ENCODE data around the gene NELFB.

Gene NELFB

DNA sequence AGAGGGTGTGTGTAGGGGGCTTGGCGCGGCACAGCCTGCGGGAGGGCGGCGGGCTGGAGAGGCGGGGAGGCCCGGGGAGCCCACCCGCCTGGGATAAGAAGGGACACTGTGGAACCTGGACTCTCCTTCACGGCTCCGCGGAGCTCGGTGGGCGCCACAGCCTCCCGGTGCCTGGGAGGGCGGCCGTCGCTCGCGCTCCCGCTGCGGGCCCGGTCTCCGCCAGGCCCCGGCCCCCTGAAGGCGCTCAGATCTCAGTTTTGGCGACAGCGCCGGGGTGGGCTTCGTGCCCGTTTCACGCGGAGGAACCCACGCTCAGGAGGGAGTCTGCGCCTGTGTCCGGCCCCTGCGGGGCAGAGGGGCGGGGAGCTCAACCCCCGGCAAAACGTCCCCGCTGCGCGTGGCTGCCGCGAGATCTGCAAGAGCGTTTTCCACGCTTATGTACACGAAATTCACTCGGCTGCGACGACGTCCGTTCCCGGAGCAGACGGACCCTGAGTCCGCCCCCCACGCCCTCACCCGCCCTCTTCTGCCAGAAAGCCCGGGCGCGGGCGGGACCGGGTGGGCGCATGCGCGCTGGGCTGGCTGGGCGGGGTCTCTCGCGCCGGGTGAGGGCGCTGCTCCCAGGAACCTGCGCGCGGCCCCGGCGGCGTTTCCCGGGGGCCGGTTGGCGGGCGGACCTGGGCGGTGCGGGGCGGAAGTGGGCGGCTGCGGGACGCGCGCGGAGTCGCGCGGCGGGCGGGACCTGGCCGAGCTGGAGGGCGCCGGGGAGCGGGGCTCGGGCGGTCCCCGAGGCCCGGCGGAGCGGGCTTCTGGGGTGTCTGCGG, at the start of gene NELFB:
NELFB (plus strand) TSS at position 704 of the 824 bp plus-strand sequence.
- peak; percentile 85 for DNase-seq

- no peak for DNase-seq
Measured at GRCh38 chr9:137206602-137207001, 48.5 kb upstream of the NELFB start.

DNA sequence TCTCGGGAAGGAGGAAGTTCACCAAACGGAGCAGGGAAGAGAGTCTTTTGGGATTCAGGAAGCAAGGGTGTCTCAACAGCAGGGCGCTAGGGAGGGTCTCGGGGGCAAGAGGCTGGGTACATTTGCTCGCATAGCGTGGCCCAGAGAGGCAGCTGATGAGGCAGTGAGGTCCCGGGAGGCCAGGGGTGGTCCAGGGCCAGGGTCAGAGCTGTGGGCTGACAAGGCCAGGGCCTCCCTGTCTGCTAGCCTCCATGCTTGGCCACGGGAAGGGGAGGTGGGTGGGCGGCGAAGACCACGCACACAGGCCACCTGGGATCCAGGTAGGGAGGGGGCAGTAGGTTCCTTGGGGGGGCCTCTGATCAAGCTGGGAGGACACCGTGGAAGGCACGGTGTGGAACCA, 43.6 kb upstream of the NELFB start:
- DNase-seq = no peak

DNA sequence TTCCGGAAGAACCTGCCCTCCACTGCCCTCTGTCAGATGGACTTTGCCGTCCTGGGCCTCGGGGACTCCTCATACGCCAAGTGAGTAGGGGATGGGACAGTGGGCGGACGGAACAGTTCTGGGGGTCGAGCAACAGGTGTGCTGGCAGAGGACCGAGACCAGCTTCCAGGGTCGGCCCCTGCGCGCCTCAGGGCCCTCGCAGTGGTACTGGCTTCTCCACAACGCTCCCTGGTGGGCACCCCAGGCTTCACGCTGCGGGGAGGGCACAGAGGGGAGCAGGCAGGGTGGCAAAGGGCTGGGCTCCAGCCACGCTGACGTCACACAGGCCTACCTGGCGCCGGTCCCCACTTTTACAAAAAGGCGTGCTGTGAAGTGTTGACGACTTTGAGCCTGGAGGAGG, 42.6 kb upstream of the NELFB start:
- DNase-seq = no peak

DNA sequence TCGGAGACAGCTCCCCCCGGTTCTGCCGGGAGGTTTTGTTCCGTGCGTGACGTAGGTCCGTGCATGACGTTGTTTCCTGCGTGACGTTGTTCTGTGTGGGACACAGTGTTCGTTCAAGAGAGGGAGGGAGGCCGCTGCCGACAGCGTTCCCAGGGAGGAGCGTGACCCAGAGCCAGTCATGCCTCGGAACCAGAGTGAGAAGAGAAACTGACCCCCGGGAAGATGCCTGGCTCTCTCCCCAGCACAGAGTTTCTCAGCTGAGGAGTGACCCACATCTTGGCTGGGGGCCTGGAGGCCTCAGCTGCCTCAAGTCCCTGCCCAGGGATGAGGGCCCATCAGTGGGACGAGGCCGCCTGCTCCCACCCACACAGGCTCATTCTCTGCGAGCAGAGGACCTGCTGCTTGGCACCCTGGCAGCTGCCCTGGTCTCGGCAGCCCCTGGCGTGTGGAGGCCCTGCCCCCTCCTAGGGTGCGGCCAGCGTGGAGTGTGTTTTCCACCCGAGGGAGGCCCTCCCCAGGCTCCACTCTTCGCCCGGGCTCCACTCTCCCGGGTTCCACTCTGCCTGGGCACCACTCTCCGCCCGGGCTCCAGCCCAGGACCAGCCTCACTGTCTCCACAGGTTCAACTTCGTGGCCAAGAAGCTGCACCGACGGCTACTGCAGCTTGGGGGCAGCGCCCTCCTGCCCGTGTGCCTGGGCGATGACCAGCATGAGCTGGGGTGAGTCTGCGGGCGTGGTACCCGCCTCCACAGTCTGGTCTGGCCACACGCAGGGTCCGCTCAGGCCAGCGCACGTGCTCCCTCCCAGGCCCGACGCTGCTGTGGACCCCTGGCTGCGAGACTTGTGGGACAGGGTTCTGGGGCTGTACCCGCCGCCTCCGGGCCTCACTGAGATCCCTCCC, 41.7 kb upstream of the NELFB start:
- DNase-seq = no peak

- no peak for DNase-seq
Measured at GRCh38 chr9:137214620-137215019, 40.5 kb upstream of the NELFB start.

DNA sequence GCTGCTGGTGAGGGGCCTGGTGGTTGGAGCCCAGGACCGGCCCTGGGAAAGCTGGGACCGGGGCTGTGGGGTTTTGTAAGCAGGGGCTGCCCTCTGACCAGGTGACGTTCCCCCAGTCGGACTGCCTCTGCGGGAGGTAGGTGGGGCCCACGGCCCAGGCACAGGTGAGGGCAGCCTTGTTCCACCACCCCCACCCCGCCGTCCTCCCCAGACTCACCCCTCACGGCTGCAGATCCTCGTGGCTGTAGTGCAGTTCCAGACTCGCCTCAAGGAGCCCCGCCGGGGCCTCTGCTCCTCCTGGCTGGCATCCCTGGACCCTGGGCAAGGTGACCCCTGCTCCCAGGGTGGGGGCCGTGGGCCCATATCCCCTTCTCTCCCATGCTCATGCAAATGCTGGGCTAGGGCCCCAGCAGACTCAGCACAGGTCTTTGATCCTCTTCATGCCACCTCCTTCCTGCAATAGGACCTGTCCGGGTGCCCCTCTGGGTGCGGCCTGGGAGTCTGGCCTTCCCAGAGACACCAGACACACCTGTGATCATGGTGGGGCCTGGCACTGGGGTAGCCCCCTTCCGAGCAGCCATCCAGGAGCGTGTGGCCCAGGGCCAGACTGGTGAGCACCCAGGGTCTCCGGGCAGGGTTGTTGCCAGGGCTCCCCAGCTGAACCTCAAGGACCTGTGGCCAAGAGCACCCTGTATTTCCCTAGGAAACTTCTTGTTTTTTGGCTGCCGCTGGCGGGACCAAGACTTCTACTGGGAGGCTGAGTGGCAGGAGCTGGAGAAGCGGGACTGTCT, 39.7 kb upstream of the NELFB start:
- DNase-seq = no peak

DNA sequence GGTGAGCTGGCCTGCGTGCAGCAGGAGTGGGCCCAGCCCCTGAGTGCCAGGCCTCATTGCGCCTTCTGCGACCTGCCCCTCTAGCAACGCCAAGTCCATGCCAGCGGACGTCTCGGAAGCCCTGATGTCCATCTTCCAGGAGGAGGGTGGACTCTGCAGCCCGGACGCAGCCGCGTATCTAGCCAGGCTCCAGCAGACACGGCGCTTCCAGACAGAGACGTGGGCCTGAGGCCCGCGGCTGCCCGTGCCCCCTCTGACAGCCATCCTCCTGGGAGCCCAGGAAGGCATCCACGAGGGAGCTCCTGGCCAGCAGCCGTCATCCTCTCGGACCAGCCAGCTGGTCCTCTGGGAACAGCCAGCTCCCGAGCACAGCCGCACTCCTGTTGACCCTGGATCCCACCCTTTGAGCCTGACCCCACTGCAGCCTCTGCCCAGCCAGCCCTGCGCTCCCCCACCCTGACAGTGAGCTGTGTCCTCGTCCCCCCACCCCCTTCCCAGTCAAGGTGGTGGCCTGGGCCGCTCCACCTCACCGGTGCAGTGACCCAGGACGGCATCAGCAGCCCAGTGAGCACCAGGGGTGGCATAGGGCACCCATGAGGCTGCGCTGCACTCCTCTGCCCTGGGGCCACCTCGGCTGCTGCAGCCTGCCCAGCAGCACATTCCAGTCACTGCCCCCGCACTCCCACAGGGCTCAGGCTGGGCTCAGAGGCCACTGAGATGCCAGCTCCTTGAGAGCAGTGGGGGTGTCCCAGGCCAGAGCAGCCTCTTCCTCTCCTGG, 38.8 kb upstream of the NELFB start:
- no peak for DNase-seq

- DNase-seq = no peak
Measured at GRCh38 chr9:137217276-137218211, 37.6 kb upstream of the NELFB start.

DNA sequence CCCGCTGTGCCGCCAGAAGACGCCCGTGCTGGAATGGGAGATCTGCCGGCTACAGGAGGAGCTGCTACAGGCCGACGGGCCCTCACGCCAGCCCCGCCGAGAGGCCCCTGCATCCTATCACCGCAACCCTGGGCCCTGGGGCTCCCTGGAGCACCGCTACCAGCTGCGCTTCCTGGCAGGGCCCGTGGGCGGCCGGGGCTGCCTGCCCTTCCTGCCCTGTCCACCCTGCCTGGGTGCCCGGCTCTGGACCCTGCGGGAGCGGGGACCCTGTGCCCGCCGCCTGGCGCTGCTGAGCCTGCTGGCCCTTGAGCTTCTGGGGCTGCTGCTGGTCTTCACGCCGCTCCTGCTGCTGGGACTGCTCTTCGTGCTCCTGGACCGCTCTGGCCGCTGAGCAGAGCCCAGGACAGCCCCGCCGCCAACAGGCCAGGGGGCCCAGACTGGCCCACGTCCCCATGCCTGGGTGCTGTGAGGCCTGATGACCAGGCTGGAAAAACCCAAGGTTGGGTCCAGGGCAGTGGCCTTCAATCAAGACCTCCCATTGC, 36.8 kb upstream of the NELFB start:
- no peak for DNase-seq

- DNase-seq = no peak
Measured at GRCh38 chr9:137218754-137219271, 36.3 kb upstream of the NELFB start.

DNA sequence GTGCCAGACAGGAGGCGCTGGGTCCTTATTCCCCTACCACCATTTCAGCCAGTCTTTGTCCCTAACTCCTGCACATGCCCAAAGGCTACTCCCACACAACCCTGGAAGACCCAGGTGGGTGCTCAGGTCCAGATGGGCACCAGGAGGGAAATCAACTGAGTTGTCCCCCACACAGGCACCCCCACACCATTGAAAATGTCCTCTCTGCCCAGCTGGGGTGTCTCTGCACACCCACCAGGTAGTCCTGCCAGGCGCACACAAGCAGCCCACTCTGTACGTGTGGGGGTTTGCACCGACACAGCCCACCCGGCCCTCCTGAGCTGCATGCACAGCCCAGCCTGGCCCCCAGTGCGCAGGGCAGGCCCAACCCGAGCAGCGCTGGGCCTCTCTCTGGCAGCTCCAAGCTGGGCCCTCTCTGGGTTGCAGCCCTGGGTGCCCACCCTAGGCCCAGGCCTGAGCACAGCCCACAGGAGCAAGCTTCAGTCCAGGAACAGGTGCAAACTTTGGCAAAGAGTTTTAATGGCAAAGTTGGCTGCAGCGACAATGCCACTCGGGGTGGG, 35.3 kb upstream of the NELFB start:
- DNase-seq = no peak

GRCh38 chr9:137220317-137221094, 34.6 kb upstream of the NELFB start:
- DNase-seq = no peak

- no peak for DNase-seq
Measured at GRCh38 chr9:137221095-137221505, 34.0 kb upstream of the NELFB start.

DNA sequence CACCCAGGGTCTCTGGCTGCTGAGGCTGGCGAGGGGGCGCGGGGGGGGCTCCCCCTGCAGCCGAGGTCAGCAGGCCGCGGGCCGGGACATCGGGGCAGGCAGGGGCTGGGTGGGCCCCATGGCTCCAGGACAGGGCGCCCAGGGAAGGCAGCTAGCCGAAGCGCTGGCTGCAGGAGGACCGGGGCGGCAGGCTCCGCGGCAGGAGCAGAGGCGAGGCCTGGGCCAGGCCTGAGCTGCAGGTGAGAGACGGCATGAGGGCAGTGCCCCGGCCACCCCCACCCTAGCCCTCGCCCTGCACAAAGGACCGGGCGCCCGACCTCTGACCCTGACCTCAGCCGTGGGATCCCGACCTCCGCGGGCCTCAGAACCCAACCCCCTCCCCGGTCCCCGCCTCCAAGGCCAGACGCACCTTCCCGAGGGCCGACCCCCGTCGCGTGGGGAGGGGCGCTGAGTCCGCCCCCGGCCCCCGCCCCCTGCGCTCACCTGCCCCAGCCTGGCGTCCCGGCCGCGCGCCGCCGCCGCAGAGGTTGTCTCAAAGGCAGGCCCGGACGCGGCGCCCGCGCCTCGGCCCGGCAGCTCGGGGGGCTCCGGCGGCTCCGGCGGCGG, 33.5 kb upstream of the NELFB start:
- DNase-seq = no peak

DNA sequence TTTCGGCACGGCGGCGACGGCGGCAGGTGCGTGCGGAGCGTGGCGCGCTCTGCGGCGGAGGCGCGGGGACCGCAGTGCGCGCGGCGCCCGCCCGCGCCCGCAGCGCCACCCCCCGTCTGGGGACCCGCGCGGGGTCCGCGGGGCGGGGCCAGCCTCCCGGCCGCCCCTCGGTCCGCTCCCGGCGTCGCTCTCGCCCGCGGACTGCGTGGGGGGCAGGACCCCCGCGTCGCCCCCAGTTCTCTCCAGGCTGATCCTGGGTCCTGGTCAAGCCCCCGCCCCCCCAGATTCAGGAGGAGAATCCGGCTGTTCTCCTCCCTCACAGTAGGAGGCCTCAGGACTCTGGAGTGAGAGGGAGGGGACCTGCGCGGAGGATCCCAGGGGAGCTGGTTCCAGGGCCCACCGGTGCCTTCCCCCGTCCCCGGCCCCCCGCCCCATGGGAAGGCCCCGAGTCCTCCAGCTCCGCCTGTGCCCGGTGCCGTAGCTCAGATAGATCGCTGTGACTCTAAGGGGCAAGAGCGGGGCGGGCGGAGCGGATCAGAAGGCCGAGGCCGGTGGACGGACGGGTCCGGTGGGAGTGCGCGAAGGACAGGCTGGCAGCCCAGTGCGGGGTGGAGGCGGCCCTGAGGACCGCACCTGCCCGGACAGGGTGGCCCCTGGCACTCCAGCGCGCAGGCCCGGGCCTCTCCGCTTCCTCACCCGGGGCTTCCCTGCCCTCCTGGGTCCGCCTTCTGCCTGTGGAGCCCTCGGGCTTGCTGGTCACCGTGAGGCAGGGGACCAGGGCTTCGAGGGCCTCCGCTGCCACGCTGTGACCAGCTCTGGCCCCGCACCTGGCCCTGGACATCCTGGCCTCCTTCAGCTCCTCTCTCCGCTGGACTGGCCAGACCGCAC, 32.7 kb upstream of the NELFB start, which contains the start of gene RNF208:
RNF208 (minus strand) TSS at position 51 of the 888 bp plus-strand sequence. CDS start 1,028 bp downstream, outside the sequence.
- no peak for DNase-seq

DNA sequence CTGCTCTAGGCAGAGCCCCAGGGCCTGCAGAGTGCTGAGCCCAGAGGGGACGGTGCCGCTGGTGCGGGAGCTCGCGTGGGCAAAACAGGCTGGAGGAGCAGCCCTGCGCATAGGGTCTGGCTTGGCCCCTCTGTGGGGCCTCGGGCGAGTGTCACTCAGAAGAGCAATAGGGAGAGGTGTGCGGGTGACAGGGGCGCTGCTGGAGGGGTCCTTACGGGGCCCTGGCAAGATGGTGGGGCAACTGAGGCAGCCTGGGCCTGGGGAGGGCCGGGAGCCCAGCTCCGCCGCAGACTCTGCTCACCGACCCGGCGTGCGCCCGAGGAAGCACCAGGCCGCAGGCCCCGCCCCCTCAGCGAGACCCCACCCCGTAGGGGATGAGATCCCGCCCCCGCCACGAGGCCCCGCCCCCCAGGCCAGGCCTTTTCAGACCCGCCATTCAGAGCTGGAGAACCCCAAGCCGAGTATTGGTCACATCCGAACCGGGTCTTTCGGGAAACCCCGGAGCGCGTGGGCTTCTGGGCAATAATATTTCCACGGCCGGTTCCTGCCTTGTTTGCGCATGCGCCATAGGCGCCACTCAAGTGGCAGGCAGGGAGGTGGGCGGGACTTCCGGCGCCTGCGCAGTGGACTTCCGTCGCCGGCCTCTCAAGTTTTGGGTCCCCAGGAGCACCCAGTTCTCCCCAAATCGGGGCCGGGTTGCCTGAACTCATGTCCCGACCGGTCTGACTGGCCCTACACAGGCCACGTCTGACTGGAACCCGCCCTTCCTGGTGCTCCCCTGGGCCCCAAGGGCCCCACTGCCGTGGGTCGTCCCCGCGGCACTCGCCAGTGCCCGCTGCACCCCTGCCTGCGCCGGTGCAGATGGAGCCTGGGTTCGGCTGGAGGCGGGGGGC, 31.8 kb upstream of the NELFB start:
- peak; percentile 97 for DNase-seq
